Activated CD8-positive, alpha-beta memory T cell treated with anti-CD3 and anti-CD28 coated beads for 48 hours (primary cell): ENCODE results near the gene LRP2.
"Not testable (repeated sequence)": the region's sequence is repeated elsewhere in the genome, so short reads cannot be mapped to it uniquely, and the experiment has no call there.

Experiments used
- DNase-seq, 3 experiments: peaks; one replicate each; pipeline ENCODE4 v3.0.0-alpha.2; 2020; ENCODE audit warnings: low read depth in 2 of 3, low spot score in 2 of 3

LRP2 gene

DNA sequence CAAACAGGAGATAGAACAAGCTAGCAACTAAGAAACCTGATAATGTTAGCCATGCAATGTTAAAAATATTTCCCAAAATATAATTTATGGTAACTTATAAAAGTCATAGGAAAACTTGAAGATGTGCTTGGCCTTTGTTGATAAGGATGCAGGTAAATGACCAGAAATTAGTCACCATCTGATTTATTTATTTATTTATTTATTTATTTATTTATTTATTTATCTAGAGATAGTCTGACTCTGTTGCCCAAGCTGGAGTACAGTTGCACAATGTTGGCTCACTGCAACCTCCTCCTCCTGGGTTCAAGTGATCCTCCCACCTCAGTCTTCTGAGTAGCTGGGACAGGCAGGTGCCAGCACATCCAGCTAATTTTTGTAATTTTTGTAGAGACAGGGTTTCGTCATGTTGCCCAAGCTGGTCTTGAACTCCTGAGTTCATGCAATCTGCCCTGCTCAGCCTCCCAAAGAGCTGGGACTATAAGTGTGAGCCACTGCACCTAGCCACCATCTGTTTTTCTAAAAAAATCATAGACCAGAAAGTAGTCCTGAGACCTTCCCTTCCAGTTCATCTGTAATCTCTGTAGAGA, 183.4 kb downstream of the LRP2 start:
- no peak for DNase-seq

DNA sequence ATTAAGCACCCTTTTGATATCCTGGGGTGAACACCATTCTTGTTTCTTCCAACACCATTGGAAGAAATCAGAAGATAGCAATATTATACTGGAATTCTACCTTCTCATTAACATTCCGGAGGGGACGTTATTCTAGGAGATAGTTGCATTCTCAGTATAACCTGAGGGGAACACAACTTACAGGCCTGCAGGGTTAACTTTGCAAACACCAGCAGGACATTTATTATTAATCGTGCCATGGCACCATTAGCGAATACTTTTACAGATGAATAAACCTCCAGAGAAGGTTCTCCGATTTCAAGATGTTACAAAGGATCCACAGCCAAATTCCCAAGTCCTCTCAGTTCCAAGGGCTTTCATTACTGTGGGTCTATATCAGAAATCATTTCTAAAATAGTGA, 184.0 kb downstream of the LRP2 start:
- DNase-seq = no peak

DNA sequence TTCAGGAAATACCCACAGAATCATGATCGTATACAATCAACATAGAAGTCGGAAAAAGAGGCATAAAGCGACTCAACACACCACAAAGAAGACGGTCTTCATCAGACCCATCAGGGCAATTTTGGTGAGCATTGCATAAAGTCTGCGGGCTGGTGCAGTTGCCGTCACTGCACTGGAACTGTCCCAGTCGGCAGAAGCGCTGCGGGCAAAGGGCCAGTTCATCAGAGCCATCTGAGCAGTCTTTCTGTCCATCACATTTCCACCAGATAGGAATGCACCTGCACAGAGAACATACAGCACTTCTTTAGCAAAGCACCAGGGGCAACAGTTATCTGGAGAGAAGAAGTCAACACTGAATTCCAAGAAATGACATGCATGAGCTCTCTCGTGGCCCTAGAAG, 187.2 kb downstream of the LRP2 start:
- DNase-seq = no peak

DNA sequence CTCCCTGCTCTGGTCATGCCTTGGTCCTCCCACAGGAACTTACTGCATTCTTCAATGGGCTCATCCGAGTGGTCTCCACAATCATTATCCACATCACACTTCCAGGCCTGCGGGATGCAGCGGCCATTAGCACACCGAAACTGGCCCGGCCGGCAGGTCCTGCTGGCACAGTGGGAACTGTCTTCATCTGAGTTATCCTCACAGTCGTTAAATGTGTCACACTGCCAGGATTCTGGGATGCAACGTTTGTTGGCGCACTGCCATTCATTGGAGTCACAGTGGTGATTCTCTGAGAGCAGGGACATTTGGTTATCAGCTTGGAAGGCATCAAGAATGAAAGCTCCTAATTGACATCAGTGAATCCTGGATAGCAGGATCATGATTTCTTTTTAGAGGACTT, 188.5 kb downstream of the LRP2 start:
- DNase-seq = no peak

DNA sequence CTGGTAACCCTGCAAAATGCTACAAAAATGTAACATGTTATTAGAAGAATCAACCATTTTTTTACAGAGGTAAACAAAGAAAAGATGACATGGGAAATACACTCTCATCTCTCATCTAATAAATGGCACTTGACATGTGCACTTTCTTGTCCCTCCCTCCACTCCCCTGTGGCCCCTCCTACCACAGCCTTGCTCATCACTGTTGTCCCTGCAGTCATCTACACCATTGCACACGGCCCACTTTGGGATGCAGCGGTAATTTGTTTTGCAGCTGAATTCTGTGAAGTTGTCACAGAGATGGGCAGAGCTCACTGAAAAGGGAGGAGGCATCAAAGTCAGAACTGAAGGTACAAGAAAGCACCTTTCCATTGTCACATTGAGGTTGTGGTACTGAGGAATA, 189.4 kb downstream of the LRP2 start:
- DNase-seq = no peak

DNA sequence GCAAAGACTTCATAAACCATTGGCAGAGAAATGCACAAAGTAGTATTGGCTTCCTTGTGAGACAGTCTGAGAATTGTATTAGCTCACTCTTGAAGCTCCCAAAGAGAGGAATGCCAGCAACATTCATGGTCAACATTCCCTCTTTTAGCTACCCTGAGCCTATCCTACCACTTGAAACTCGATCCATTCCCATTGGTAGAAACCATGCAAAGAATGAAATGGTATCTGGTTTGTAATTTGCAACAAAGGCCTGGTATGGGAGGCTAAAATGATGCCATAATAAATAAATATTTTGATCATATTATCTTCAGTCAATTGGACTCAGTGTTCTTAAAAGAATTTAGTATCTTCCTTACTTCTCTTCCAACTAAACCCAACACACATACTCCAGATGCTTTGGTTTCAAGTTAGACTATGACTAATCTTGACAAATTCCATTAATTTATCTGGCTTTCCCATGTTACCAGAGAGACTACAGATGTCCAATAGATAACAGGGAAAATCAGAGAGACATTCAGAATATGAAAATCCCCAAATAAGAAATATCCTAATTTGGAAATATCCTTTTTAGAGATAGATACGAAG, 190.1 kb downstream of the LRP2 start:
- DNase-seq = no peak

DNA sequence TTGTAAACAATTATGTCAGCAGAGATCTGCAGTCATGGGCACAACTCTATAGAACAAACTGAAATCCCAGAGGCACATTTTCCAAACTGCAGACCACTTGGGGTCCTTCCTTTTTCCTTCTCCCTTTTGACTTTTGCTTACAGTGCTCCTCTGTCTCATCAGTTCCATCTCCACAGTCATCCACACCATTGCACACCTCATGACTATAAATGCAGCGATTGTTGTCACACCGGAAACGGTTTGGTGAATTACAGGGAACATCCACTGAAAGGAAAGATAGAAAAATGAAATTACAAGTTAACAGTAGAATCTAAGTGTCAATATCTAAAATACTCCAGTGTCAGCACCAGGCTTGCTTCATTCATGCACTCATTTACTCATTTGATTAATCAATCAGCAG, 196.5 kb downstream of the LRP2 start:
- DNase-seq = no peak

DNA sequence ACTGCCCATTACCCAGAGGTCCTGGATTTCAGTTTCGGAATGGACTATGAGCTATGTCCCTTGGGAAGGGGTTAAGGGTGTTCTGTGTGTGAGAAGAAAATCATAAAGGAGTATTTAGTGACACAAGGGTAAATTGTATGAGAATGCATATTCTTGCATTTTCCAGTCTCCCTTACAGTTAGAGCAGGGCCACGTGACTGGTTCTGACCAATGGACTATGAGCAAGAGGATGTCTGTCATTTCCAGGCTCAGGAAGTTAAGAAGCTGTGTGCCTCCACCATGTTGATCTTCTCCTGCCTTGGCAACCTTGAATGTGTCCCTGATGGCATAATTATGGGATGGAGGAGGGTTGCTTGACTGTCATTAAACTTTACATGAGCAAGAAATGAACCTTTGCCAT, 198.0 kb downstream of the LRP2 start:
- DNase-seq = no peak

DNA sequence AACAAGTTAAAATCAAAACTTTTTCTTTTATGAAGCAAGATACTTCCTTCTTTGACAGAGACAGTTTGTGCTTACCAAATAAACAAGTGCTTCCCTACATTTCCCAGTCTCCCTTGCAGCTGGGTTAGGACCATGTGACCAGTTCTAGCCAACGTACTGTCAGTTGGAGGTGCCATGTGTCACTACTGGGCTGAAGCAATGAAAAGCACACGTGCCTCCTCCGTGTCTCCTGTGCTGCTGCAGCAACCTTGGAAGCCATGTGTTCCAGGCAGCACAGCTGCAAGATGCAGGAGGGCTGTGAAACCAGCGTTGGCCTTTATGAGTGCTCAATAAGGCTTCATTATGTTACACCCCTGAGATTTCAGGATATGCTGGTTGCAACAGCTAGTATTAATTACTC, 199.7 kb downstream of the LRP2 start:
- no peak for DNase-seq

DNA sequence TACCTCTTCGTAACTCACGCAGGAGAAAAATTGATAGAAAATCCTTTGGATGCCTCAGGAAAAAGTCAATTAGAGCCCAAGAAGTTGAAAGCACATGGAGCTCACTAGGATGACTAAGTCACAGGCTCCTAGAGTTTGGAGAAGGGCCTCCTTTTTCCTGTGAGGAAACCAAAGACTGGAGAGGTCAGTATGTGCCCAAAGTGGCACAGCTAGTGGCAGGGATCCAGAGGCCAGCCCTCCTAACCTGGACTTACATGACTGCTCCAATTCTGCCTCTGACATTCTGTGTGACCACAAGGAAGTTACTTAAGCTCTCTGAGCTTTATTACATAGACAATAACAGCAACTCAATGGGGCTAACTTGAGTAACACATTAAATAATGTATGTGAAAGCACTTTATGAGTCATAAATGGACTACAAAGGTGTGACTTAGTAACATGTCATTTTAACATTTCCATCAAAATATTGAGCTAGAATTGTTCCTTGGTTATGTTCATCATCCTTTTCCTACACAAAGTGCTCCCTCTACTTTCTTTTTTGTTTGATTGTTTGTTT, 201.3 kb downstream of the LRP2 start:
- DNase-seq = no peak

DNA sequence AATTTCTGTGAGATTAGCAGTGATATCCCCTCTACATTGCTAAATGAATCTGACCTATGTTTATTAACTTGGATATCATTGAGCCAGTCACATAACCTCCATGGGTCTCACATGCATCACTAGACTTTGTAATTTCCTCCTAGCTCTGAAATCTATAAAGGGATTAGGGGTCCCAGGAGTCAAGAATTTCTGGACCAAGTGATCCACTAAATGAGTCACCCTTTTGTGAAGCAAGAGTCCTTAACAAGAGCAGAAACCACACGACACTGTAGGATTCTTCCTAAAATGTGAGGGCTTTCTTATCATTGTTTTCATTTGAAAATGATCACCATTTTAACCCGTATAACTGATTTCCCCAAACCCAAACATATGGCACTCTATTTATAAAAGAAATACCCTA, 202.6 kb downstream of the LRP2 start:
- DNase-seq = no peak

DNA sequence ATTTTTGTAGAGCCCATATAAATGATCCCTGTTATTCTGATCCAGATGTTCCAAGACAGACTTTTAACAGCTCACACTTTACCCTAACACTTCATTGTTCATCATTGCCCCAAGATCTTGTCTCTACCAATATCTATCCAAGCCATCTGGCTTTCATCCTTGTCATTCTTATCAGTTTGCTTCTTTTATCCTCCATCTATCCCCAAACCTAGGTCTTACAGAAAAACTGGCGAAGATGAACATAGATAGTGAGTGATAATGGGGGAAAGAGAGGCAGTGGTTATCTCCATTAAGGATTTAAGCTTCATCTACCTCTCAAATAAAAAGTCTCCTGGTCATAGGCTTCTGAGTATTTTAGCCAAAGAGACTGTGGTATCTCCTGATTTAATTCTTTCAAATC, 203.5 kb downstream of the LRP2 start:
- no peak for DNase-seq

DNA sequence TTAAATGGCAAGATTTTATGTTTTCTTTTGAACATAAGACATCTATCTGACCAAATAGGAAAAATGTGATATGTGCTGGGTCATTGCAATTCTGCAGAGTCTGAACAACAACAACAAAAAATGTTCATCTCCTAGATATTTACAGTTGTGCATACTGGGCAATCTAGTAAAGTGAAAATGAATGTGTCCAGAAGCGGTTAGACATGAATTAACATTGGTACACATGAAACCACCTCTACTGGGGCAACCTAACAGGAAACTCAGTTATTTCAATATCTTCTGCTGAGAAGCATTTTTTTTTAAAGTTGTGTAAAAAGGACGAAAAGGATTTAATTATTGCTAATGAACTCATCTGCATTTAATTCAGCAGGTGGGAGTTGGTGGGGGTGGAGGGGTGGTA, 216.1 kb downstream of the LRP2 start:
- no peak for DNase-seq

DNA sequence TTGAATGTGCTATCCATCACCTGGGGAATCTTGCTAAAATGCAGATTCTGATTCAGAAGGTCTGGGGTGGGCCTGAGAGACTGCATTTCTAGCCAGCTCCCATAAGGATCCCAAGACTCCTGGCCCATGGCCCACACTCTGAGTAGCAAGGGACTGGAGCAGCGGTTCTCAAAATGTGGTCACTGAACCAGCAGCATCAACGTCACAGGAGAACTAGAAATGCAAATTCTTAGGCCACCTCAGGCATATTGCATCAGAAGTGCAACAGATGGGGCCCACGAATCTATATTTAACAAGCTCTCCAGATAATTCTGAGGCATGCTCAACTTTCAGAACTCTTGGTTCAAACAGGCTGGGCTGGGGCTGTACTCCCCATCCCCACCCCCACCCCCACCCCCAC, 218.3 kb downstream of the LRP2 start:
- DNase-seq = no peak

DNA sequence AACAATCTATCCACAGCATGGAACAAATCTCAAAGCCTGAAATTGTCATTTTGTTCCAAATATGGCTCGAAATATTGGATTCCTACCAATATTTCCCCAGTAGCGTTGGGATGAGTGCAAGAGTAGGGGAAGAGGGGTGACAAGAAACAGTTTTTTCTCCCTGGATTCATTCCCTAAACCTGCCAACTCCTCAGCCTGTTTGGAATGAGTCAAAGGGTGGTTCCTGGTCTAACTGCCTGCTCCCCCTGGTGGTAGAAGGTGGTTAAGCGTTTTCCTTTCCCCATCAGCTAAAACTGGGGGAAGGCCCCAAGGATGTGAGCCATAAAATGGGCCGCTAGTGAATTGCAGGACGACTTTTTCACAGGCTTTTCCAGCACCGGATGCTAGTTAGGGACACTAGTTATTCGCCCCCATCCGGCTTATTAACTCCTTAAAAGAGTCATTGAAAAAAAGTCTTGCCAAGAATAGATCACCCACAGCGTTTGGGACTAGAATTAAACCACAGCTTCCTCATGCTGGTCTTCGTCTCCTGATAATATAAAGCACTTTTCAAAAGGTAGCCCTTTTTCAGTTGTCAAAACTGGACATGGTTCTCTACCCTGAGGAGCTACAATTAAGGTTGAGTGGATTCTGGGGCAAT, 220.5 kb downstream of the LRP2 start:
- DNase-seq = peak; percentile 4 to 48 (median 25)

DNA sequence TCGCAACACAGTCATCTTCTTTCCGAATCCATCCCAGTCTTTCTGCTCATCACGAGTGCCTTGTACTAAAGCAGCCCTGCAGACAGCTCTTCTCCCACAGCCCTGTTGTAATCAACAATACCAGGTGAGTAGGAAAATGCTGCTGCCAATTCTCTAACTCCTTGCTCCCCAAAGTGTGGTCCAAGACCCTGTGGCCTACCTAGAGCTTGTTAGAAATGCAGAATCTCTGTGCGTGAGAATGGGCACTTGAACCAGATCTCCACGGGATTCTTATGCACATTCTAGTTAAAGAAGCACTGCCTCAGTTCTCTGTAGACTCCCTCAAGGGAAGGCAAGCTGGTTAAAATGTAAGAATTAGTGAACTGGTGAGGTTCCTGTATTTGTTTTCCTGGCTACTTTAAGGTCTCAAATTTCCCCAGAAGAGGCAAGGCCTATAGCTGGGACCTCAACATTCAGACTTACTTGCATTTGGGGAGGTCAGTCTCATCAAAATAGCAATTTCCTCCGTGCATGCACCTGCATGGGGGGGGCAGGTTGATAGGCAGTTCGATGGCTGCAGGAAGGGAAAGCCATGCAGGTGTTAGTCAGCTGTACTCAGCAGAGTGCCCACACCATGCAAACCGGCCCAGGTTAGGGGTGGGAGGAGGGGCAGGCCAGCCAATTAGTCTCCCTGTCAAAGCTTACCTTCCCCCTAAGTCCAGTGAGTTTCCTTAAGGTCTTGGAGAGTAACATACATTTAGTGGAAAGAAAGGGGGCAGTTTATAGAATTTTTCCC, 222.2 kb downstream of the LRP2 start:
- DNase-seq = no peak

DNA sequence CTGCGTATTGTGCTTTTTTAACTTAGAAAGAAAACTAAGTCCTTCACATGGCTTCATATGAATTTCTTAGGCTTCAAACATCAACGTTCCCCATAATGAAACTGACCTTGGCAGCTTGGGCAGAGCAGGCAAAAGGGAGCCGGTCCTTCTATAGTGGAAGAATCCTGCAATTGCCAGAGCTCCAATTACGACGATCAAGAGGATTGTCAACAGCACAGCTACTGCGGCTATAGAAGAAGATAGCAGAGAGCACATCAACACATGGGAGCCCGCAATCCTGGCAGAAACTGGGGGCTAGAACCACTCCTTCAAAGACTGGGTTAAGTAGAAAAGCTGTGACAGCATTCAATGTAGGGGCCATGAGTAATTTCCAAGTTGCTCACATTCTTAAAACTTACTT, 223.2 kb downstream of the LRP2 start:
- no peak for DNase-seq

DNA sequence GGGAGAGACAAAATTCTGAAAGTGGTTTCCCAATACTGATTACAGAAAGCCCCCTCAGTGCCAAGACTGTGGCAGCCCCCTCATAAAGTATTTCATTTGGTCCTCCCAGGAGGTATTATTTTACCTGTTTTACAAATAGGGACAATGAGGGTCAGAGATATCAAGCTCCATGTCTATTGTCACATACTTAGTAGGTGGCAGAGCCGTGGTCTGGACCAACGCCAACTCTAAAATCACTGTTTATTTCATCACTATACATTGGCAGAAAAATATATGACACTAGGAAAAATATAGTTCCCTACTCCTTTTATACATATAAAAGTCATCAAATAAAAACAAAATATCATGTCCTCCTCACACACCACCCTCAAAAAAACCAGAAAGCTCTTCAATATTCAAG, 224.4 kb downstream of the LRP2 start:
- DNase-seq = no peak

DNA sequence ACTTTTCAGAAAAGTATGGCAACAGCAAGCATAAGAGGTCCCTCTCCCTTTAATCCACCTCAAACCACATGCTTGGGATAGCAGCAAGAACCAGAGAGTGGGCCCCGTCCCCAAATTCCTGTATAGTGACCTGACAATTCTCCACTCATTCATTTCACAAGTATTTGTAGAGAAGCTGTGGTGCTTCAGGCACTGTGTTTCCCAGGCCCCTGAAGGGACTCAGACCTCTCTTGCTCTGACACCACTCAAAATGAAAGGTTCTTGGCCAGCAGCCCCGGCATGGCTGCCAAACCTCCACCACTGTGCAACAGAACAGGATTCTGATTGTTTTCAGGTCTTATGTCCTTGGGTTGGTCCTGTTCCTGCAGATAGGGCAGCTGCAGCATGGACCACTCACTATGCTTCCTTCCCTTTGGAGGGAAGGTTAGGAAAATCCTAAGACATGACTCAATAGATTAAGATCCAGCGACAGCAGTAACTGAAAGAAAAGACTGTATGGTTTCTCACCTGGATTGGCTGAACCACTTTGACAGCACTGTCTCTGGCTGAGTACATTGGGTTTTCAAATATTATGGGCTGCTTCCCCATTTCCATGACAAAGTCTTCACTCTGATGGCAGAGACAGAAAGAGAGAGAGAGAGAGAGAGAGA, 225.3 kb downstream of the LRP2 start:
- DNase-seq = no peak

DNA sequence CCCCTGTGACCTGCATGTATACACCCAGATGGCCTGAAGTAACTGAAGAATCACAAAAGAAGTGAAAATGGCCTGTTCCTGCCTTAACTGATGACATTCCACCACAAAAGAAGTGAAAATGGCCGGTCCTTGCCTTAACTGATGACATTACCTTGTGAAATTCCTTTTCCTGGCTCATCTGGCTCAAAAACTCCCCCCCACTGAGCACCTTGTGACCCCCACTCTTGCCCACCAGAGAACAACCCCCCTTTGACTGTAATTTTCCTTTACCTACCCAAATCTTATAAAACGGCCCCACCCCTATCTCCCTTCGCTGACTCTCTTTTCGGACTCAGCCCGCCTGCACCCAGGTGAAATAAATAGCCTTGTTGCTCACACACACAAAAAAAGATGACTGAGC, 225.9 kb downstream of the LRP2 start:
- not testable (repeated sequence) for DNase-seq

DNA sequence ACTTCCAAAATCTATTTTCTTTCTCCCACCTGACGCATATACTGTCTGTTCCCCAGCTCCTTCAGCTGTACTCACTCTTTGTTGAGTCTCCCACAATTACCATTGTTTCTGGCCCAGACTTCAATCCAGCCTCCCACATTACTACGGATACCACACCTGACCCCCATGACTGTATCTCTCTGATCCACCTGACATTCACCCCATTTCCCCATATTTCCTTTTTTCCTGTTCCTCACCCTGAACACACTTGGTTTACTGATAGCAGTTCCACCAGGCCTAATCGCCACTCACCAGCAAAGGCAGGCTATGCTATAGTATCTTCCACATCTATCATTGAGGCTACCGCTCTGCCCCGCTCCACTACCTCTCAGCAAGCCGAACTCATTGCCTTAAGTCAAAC, 228.1 kb downstream of the LRP2 start:
- not testable (repeated sequence) for DNase-seq
